HEK293T (cell line): ENCODE data around the gene APP.

Experiments used
- ELF4 ChIP-seq: fragments of 450-650 bp; IDR thresholded peaks from 2 replicates; pipeline ENCODE4 v1.6.1; 2017; ENCODE audit warnings: antibody characterized with exemption
- FOXM1 ChIP-seq: fragments of 450-650 bp; IDR thresholded peaks from 2 replicates; pipeline ENCODE4 v1.6.1; 2017; ENCODE audit warnings: mild to moderate bottlenecking, borderline replicate concordance
- LEF1 ChIP-seq: fragments of 450-650 bp; IDR thresholded peaks from 2 replicates; pipeline ENCODE4 v1.6.1; 2017; ENCODE audit warnings: mild to moderate bottlenecking, borderline replicate concordance
- SP1 ChIP-seq: fragments of 450-650 bp; IDR thresholded peaks from 2 replicates; pipeline ENCODE4 v1.6.1; 2017
- TF ChIP-seq, protein P1 (sequence below): fragments of 450-650 bp; IDR thresholded peaks from 2 replicates; pipeline ENCODE4 v1.6.1; 2016

DNA sequence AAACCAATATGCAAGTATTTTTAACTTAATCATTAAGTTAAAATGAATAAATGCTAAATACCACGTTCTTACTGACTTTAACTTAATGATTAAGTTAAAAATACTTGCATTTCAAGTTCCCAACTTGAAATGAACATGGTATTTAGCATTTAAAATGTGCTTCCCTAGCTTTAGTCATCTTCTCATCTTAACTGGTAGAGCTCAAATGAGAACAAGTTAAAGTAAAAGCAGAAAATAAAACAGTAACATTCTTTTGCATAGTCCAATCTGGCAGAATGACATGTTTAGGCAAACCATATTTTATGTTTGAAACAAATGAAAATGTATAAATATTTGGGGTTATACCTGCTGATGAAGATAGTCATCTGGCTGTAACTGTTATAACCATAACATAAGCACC lies 186.0 kb downstream of the APP start:
- TF ChIP-seq, protein P1, sequence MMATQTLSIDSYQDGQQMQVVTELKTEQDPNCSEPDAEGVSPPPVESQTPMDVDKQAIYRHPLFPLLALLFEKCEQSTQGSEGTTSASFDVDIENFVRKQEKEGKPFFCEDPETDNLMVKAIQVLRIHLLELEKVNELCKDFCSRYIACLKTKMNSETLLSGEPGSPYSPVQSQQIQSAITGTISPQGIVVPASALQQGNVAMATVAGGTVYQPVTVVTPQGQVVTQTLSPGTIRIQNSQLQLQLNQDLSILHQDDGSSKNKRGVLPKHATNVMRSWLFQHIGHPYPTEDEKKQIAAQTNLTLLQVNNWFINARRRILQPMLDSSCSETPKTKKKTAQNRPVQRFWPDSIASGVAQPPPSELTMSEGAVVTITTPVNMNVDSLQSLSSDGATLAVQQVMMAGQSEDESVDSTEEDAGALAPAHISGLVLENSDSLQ: no peak
- TF ChIP-seq ELF4 (no peak), FOXM1 (no peak), LEF1 (no peak), SP1 (no peak)
